SU-DHL-6 (cell line): ENCODE results near the gene HOXC4.

ENCODE experiments used
- H2AFZ ChIP-seq: fragments of 200-600 bp; sonication (generic); 2 replicates; pipeline ENCODE4 v1.6.1; 2014; ENCODE audit warnings: low read depth, mild to moderate bottlenecking, moderate library complexity, mixed read lengths, antibody characterized with exemption, low read length; ENCODE audit not compliant: severe bottlenecking
- H3F3A ChIP-seq: fragments of 200-600 bp; shearing (Covaris generic); 2 replicates; pipeline ENCODE4 v1.6.0; 2016; ENCODE audit warnings: antibody characterized with exemption, mild to moderate bottlenecking; ENCODE audit not compliant: insufficient read depth
- H3K27ac ChIP-seq: fragments of 200-600 bp; sonication (generic); 2 replicates; pipeline ENCODE4 v1.5.1; 2016; ENCODE audit warnings: low read depth, mild to moderate bottlenecking, low read length, moderate library complexity, mixed read lengths
- H3K27me3 ChIP-seq: fragments of 200-600 bp; sonication (generic), shearing (Covaris generic); 2 replicates; pipeline ENCODE4 v1.6.0; 2014; ENCODE audit warnings: mild to moderate bottlenecking, low read length
- H3K36me3 ChIP-seq: fragments of 200-600 bp; sonication (generic); 2 replicates; pipeline ENCODE4 v1.6.1; 2014; ENCODE audit warnings: mild to moderate bottlenecking, low read length, mixed read lengths
- H3K4me2 ChIP-seq: fragments of 300-600, 200-600 bp; shearing (Covaris generic), sonication (generic); 2 replicates; pipeline ENCODE4 v1.6.0; 2014; ENCODE audit warnings: low read length, low read depth, mild to moderate bottlenecking; ENCODE audit not compliant: poor library complexity, severe bottlenecking
- H3K4me3 ChIP-seq: fragments of 200-600 bp; sonication (generic); 2 replicates; pipeline ENCODE4 v1.5.1; 2014; ENCODE audit warnings: antibody characterized with exemption, low read length, mild to moderate bottlenecking, mixed read lengths; ENCODE audit not compliant: insufficient read depth, poor library complexity, severe bottlenecking
- H3K79me2 ChIP-seq: fragments of 200-600 bp; sonication (generic); 2 replicates; pipeline ENCODE4 v1.6.1; 2014; ENCODE audit warnings: mild to moderate bottlenecking, low read length, moderate library complexity; ENCODE audit not compliant: insufficient read depth
- H3K9ac ChIP-seq: fragments of 200-600 bp; sonication (generic); 2 replicates; pipeline ENCODE4 v1.7.0; 2014; ENCODE audit warnings: mild to moderate bottlenecking, low read length
- H3K9me2 ChIP-seq: fragments of 200-600 bp; sonication (generic); replicated peaks from 2 replicates; pipeline ENCODE4 v1.6.1; 2014; ENCODE audit warnings: low read length; ENCODE audit not compliant: insufficient read depth
- H3K9me3 ChIP-seq: fragments of 200-600 bp; sonication (generic); 2 replicates; pipeline ENCODE4 v1.6.1; 2014; ENCODE audit warnings: low read length, mixed read lengths; ENCODE audit not compliant: insufficient read depth
- H4K20me1 ChIP-seq: fragments of 200-600 bp; sonication (generic); 2 replicates; pipeline ENCODE4 v1.6.1; 2014; ENCODE audit warnings: low read depth, mild to moderate bottlenecking, antibody characterized with exemption, low read length, moderate library complexity, mixed read lengths
- CTCF ChIP-seq: fragments of 200-600 bp; sonication (generic); IDR thresholded peaks from one replicate; pipeline ENCODE4 v1.5.1; 2017; ENCODE audit warnings: antibody characterized with exemption, mild to moderate bottlenecking, low read length, moderate library complexity; ENCODE audit not compliant: insufficient read depth, poor library complexity, severe bottlenecking
- EZH2phosphoT487 ChIP-seq: fragments of 200-600 bp; sonication (generic), shearing (Covaris generic); conservative IDR thresholded peaks from 2 replicates; pipeline ENCODE4 v1.6.1; 2018; ENCODE audit warnings: mild to moderate bottlenecking, antibody characterized with exemption, low read length, moderate library complexity, mixed read lengths

The HOXC4 gene

GRCh38 chr12:54056110-54056509 is 2.5 kb downstream of the HOXC4 start:
- Histone ChIP-seq H3K27me3 (no peaks in the 10 kb centered on the region), H3F3A (no peaks in the 10 kb centered on the region), H3K9me2 (no peaks in the 10 kb centered on the region), H3K4me2 (no peak overlapping the region), H3K79me2 (peaks cover 6% of the 10 kb centered on the region; the same call in 1 of the 2 replicates), H3K9ac (no peak overlapping the region), H4K20me1 (no peaks in the 10 kb centered on the region), H3K27ac (no peak overlapping the region), H2AFZ (no peak overlapping the region), H3K9me3 (no peaks in the 10 kb centered on the region), H3K36me3 (no peaks in the 10 kb centered on the region), H3K4me3 (no peak overlapping the region)
- TF ChIP-seq CTCF: no peak
- no peak for TF ChIP-seq EZH2phosphoT487

GRCh38 chr12:54058128-54058768 is 4.6 kb downstream of the HOXC4 start:
- Histone ChIP-seq H3K27me3 (no peaks in the 10 kb centered on the region), H4K20me1 (no peaks in the 10 kb centered on the region)

DNA sequence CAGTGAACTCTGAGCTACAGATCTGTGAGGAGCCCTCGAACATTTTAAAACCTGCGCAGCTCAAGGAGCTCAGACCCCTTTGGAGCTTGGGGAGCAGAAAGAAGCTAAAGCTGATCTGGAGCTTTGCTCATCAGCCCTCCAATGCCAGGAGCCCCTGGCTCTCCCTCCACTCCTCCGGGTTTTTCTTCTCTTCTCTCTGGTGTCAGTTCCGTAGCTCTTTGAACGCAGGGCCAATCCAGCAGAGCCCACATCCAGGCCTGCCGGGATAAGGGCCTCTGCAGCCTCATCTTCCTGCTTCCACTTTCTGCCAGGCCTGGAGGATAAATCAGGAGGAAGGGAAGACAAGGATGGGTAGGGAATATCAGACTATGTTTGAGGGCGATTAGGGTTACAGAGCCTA is 6.0 kb downstream of the HOXC4 start:
- Histone ChIP-seq H3K27ac (no peak overlapping the region), H3K9ac (no peak overlapping the region), H3K9me2 (no peaks in the 10 kb centered on the region), H3K79me2 (peaks cover 2% of the 10 kb centered on the region; the same call in 1 of the 2 replicates), H3K27me3 (no peaks in the 10 kb centered on the region), H3K4me2 (no peak overlapping the region), H3K36me3 (no peaks in the 10 kb centered on the region), H3F3A (no peaks in the 10 kb centered on the region), H3K4me3 (no peak overlapping the region), H2AFZ (no peak overlapping the region), H4K20me1 (no peaks in the 10 kb centered on the region), H3K9me3 (no peaks in the 10 kb centered on the region)
- TF ChIP-seq EZH2phosphoT487 (no peak), CTCF (no peak)

More at GRCh38 chr12:54058128-54058768, 4.6 kb downstream of the HOXC4 start:
- no peaks in the 10 kb centered on the region for H3K9me2 ChIP-seq
- peaks cover 6% of the 10 kb centered on the region; the same call in 1 of the 2 replicates for H3K79me2 ChIP-seq
- TF ChIP-seq EZH2phosphoT487 (no peak), CTCF (no peak)
- no peaks in the 10 kb centered on the region for H3K36me3 ChIP-seq
- no peak overlapping the region for H3K4me2 ChIP-seq
- H3K9ac ChIP-seq: no peak overlapping the region
- H3K9me3 ChIP-seq: no peaks in the 10 kb centered on the region
- H3K27ac ChIP-seq: no peak overlapping the region
- H2AFZ ChIP-seq: no peak overlapping the region
- H3F3A ChIP-seq: no peaks in the 10 kb centered on the region
- H3K4me3 ChIP-seq: no peak overlapping the region
